Suprapubic skin (tissue), 3 donors: ENCODE results near the gene ADSS2.

Source experiments
- POLR2AphosphoS5 ChIP-seq, 3 donors: sonication (generic); formaldehyde crosslinking; IDR thresholded peaks; one replicate each; pipeline ENCODE4 v1.6.1; 2017; ENCODE audit warnings: antibody characterized with exemption in 3 of 3
- TF ChIP-seq, protein P1 (sequence below), 2 donors: fragments of 200-600 bp in 1 of 2; fragments of 450-650 bp in 1 of 2; sonication (generic) in 1 of 2; IDR thresholded peaks; one replicate each; pipeline ENCODE4 v1.5.1; 2016 to 2019; ENCODE audit warnings: antibody characterized with exemption in 2 of 2, mild to moderate bottlenecking in 1 of 2, moderate library complexity in 1 of 2

DNA sequence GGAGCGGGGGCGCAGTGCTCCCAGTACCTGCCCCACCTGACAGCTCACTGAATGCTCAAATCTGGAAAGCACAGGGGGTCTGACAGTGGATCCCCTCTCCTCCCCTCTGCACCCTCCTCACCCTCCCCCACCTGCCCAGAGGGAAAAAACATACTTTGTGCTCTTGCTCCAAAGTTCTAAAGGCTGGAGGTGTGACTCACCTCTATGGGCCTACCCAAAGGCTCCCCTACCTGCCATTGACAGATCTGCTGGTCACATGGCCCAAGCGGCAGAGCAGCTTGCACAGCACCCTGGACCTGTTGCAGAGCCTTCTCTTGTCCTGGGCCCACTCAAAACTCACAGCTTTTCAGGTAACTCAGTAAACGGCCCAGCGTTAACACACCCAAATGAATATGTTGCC is 55.7 kb downstream of the ADSS2 start:
- TF ChIP-seq, protein P1, sequence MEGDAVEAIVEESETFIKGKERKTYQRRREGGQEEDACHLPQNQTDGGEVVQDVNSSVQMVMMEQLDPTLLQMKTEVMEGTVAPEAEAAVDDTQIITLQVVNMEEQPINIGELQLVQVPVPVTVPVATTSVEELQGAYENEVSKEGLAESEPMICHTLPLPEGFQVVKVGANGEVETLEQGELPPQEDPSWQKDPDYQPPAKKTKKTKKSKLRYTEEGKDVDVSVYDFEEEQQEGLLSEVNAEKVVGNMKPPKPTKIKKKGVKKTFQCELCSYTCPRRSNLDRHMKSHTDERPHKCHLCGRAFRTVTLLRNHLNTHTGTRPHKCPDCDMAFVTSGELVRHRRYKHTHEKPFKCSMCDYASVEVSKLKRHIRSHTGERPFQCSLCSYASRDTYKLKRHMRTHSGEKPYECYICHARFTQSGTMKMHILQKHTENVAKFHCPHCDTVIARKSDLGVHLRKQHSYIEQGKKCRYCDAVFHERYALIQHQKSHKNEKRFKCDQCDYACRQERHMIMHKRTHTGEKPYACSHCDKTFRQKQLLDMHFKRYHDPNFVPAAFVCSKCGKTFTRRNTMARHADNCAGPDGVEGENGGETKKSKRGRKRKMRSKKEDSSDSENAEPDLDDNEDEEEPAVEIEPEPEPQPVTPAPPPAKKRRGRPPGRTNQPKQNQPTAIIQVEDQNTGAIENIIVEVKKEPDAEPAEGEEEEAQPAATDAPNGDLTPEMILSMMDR (IDR thresholded peaks at IDR 0.05), result no peak
- no peak for TF ChIP-seq POLR2AphosphoS5 (IDR thresholded peaks at IDR 0.05)
